ENCODE data around the gene BHLHE41. TPM values are rescaled to one million over a fixed set of nuclear protein-coding genes. Genes with fewer than 3 reads are reported as not detected.

BHLHE41 gene
- total RNA-seq, 1 donor from 2014 or later, result not detected

GRCh38 chr12:26119391-26119989, 5.3 kb downstream of the BHLHE41 start:
- Mint-ChIP-seq H3K36me3 (no peaks in the 10 kb centered on the region), H3K27ac (no peak overlapping the region), H3K4me1 (peaks cover 34% of the 10 kb centered on the region), H3K9me3 (no peaks in the 10 kb centered on the region), H3K27me3 (ENCODE audit: insufficient read depth, low read depth) (peaks cover 28% of the 10 kb centered on the region), H3K4me3 (no peak overlapping the region)
- H2AFZ ChIP-seq (replicated peaks), result no peak overlapping the region
- peaks cover 100% of the 10 kb centered on the region for H3K27me3 ChIP-seq
- no peak overlapping the region for H3K9ac ChIP-seq
- H3K79me2 ChIP-seq (ENCODE audit: low read depth), result no peaks in the 10 kb centered on the region
- peak; percentile 51 for DNase-seq (ENCODE audit: low spot score)
- H3K9me3 ChIP-seq (ENCODE audit: low read depth), result no peaks in the 10 kb centered on the region
- H3K36me3 ChIP-seq, result no peaks in the 10 kb centered on the region
- peaks cover 46% of the 10 kb centered on the region for H3F3A ChIP-seq (ENCODE audit: low read depth)
- H3K27ac ChIP-seq, result no peak overlapping the region
- TF ChIP-seq EZH2 (IDR thresholded peaks at IDR 0.05), result no peak
- TF ChIP-seq, protein P1, sequence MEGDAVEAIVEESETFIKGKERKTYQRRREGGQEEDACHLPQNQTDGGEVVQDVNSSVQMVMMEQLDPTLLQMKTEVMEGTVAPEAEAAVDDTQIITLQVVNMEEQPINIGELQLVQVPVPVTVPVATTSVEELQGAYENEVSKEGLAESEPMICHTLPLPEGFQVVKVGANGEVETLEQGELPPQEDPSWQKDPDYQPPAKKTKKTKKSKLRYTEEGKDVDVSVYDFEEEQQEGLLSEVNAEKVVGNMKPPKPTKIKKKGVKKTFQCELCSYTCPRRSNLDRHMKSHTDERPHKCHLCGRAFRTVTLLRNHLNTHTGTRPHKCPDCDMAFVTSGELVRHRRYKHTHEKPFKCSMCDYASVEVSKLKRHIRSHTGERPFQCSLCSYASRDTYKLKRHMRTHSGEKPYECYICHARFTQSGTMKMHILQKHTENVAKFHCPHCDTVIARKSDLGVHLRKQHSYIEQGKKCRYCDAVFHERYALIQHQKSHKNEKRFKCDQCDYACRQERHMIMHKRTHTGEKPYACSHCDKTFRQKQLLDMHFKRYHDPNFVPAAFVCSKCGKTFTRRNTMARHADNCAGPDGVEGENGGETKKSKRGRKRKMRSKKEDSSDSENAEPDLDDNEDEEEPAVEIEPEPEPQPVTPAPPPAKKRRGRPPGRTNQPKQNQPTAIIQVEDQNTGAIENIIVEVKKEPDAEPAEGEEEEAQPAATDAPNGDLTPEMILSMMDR (IDR thresholded peaks at IDR 0.05), result peak; percentile 60
- no peak overlapping the region for H3K4me3 ChIP-seq
- peaks cover 30% of the 10 kb centered on the region for H4K20me1 ChIP-seq (ENCODE audit: low read depth)
- H3K4me1 ChIP-seq, result peaks cover 10% of the 10 kb centered on the region
- no peak overlapping the region for H3K4me2 ChIP-seq

DNA sequence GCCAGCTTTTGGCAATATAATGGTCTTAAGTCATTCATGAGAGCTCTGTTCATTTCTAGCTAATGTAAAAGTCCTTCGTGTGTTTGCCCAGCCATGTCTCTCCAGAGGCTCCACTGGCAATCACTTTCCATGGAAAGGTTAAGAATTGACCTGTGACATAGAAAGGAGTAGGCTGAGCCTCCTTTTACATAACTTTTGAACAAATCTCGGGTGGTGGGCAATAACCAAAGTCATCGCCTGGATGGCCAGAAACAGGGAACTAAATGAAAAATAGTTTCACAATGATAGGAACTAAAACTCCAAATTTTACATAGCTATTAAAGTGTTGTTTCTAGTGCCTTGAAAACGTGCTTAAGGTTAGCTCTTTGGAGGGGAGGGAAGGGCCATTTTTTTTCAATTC, 6.5 kb downstream of the BHLHE41 start:
- no peaks in the 10 kb centered on the region for H3K9me3 Mint-ChIP-seq
- H3K4me1 ChIP-seq, result peaks cover 10% of the 10 kb centered on the region
- no peak overlapping the region for H3K4me3 Mint-ChIP-seq
- peaks cover 47% of the 10 kb centered on the region for H3F3A ChIP-seq (ENCODE audit: low read depth)
- no peak overlapping the region for H3K27ac Mint-ChIP-seq
- peaks cover 100% of the 10 kb centered on the region for H3K27me3 ChIP-seq
- H3K4me3 ChIP-seq, result no peak overlapping the region
- H3K9me3 ChIP-seq (ENCODE audit: low read depth), result no peaks in the 10 kb centered on the region
- TF ChIP-seq EZH2phosphoT487 (IDR thresholded peaks at IDR 0.05) (no peak), EZH2 (IDR thresholded peaks at IDR 0.05) (no peak)
- TF ChIP-seq, protein P1 (IDR thresholded peaks at IDR 0.05), result no peak
- H3K79me2 ChIP-seq (ENCODE audit: low read depth), result no peaks in the 10 kb centered on the region
- H3K27me3 Mint-ChIP-seq (ENCODE audit: insufficient read depth, low read depth), result peaks cover 19% of the 10 kb centered on the region
- H3K4me1 Mint-ChIP-seq, result peaks cover 28% of the 10 kb centered on the region
- H3K36me3 ChIP-seq, result no peaks in the 10 kb centered on the region
- no peak for DNase-seq (ENCODE audit: low spot score)
- H3K36me3 Mint-ChIP-seq, result no peaks in the 10 kb centered on the region
- H3K27ac ChIP-seq, result no peak overlapping the region
- H4K20me1 ChIP-seq (ENCODE audit: low read depth), result peaks cover 21% of the 10 kb centered on the region
- H3K9ac ChIP-seq, result no peak overlapping the region
- H3K4me2 ChIP-seq, result no peak overlapping the region
- no peak overlapping the region for H2AFZ ChIP-seq (replicated peaks)

DNA sequence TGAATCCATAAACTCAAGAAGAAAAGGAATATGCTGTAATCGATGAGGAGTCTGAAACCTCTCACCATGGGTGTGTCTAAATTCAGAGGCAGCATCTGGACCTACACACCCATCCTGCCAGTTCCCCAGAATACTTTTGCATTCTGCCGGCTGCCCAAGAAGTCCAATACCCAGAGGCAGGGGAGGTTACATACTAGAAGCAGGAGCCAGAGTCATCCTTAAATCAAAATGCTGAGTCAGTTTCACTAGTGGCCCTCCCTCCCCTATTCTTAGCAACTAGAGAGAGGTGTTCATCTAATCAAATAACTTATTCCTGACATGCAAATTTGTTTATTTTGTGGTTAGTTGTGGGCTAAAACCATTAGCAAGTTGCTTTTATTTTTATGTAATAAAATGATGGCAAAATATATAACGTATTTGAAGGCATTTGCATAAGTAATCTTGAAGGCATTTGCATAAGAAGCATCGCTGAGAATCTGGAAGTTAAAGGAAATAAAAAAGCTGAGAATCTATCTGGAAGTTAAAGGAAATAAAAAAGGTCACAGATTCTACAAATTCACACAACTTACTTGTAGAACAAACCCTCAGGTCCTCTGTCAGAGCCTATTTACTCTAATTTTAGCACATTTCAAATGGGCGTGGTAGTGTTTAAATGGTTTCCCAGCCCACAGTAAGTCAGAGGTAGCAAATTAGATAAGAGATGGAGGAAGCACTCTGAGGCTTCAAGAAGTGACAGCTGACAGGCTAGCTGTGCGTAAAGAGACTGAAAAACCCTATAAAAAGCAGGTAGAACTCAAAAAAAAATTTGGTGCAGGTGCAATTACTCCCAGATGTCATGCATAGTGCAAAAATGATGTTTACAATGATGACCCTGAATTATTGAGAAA, 7.8 kb downstream of the BHLHE41 start:
- Histone ChIP-seq H3K9me3 (ENCODE audit: low read depth) (no peaks in the 10 kb centered on the region), H3K4me1 (peaks cover 19% of the 10 kb centered on the region), H4K20me1 (ENCODE audit: low read depth) (peaks cover 20% of the 10 kb centered on the region), H3K27ac (no peak overlapping the region), H3K36me3 (no peaks in the 10 kb centered on the region), H2AFZ (replicated peaks) (no peak overlapping the region), H3F3A (ENCODE audit: low read depth) (peaks cover 52% of the 10 kb centered on the region), H3K79me2 (ENCODE audit: low read depth) (no peaks in the 10 kb centered on the region), H3K4me3 (no peak overlapping the region), H3K4me2 (no peak overlapping the region), H3K27me3 (peaks cover 100% of the 10 kb centered on the region), H3K9ac (no peak overlapping the region)
- Mint-ChIP-seq H3K9me3 (no peaks in the 10 kb centered on the region), H3K27me3 (ENCODE audit: insufficient read depth, low read depth) (peaks cover 15% of the 10 kb centered on the region), H3K27ac (no peak overlapping the region), H3K4me1 (peaks cover 36% of the 10 kb centered on the region), H3K36me3 (no peaks in the 10 kb centered on the region), H3K4me3 (no peak overlapping the region)
- TF ChIP-seq EZH2phosphoT487 (IDR thresholded peaks at IDR 0.05) (no peak), EZH2 (IDR thresholded peaks at IDR 0.05) (no peak)
- TF ChIP-seq, protein P1 (IDR thresholded peaks at IDR 0.05), result no peak
- no peak for DNase-seq (ENCODE audit: low spot score)
